Measurements from ENCODE around the gene FMR1.

FMR1 gene

DNA sequence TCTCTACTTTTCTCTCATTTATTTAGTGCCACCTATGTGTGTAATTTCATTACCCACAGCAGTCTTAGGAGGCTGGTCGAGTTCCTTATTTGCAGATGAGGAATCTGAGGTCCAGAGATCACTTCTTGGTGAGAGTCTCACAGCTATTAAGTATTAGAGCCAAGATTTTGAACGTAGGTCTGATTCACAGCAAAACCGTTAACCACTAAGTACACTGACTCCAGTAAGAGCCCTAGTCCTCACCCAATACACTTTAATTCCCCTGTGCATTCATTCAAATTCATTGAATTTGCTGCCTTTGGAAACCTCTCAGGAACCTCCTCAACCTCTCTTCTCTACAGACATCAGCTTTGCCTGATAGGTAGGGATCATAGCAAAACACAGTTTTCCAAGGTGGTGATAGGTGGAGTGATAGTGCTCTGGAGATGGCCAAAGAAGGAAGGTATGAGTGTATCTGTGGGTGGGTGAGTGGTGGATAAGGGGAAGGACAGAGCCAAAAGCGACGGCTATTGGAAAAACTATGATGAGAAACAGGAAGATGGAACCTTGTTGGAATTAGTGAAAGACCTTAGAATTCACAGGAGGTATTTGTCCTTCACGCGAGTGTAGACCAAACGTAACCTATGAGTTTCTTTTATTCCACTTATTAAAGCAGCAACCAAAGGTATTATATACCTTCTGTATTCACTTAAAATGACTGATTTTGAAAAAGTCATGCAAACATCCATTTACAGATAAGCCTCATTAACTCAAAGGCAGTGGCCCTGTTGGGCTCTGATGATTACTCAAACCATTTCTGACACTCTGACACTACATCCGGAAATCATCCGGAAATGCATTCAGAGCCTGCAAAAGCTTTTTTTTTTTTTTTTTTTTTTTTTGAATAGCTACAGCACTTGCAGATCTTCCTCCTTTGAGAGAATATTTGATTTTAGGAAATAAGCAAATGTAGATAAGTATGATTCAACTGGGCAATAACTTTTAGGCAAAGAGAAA is 6.3 kb downstream of the FMR1 start:
- no peak for DNase-seq

DNA sequence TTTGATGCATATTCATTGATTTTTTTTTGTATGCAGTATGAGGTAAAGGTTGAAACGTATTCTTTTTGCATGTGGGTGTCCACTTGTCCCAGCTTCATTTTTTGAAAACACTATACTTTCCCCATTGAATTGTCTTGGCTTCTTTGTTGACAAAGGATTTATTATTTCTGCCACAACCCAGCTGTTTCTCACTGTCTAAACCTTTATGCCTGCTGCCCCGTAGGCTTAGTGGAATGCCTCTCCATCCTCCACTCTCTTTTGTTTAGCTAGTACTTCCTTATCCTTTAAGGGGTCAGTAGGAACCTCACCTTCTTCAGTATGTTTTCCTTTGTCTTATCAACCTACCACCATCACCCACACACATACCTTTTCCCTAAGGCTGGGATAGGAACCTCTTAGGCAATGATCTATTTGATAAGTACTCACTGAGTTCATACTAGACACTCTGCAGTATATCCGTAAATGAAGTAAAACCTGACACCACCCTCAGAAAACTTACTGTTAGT is 8.5 kb downstream of the FMR1 start:
- DNase-seq: no peak

DNA sequence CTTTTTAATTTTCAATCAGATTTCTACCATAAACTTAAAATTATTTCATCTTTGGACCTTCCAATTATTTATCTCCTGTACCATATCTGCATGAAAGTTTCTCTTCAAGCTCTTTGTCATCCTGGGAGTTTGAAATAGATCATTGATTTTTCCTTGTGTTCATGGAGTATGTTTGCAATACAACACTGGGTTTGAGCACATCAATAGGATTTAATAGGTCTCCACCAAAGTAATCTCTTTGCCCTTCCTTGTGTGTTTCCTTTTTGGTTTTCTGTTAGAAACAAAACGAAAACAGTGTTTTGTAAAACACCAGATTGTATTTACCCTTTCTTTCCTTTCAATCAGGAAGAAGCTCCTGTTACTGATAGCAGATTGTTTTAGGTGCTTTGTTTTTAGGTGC is 11.9 kb downstream of the FMR1 start:
- no peak for DNase-seq

DNA sequence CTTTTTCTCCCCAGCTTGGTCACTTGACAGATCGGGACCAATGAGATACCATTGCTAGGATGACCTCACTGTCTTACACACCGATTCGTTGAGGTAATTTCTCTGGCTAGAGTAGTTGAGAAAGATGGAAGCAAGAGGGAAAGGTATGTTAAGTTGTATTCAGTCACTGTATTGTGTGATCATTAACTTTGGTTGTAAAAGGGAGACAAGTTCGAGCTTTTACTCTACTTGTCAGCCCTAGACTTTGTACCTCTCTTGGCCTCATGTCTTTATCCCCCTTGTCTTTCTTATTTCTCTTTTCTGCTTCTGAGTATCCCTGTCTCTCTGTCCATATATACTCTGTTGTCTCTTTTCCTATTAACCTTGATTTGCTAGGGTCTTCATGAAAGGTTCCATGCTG is 15.5 kb downstream of the FMR1 start:
- DNase-seq: no peak

DNA sequence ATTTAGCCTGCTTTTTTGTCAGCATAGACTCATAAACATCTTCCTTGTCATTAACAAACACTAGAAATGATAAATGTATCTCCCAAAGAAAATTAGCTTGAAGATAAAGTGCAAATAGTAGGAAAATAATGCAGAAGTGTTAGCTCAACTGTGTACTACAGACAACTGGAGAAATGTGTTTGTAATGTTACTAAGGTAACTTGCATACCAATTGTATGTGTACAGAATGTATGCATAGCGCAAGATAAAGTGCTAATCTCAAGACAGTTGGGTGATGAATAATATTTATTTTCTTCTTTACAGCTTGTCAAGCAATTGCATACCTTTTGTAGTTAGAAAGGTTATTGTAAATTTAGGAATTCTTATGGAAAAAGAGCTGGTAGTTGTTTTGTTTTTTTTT is 22.1 kb downstream of the FMR1 start:
- DNase-seq: no peak

DNA sequence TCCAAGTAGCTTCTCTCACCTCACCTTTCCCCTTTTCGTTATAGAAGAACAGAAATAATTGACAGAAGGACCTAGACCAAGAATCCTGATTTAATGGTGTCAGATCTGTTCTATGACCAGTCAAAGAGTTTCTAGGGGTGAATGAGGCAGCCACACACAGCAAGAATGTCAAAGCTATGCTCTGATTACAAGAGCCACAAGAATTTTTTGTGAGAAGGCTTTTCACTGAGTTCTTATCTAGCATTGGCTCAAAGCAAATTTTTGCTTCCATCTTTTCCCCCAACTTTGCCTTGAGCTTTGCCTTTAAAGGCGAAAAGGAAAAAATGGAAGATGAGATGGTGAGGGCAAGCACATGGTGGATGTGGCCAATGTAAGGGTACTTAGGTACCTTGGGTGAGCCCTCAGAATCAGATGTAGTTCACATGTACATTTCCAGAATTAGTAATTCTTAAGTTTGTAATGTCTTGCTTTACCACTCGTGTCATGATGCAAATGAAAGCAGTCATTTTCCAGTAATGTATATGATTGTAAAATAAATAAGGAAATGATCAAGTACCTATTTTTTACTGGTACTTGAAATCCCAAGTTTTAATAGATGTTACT is 23.5 kb downstream of the FMR1 start:
- no peak for DNase-seq

- no peak for DNase-seq
Observed at GRCh38 chrX:147945286-147945685, 33.6 kb downstream of the FMR1 start.

DNA sequence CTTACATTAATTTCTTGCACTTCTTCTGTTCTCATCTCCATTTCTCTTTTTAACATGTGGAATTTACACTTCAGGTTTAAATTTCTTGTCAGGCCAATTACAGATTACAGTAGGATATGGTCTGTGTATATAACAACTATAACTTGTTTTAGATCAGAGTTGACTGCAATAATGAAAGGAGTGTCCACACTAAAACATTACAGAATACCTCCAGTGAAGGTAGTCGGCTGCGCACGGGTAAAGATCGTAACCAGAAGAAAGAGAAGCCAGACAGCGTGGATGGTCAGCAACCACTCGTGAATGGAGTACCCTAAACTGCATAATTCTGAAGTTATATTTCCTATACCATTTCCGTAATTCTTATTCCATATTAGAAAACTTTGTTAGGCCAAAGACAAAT is 36.8 kb downstream of the FMR1 start:
- DNase-seq: no peak

GRCh38 chrX:147950352-147950751 is 38.6 kb downstream of the FMR1 start:
- DNase-seq: no peak

- no peak for DNase-seq
Observed at GRCh38 chrX:147953976-147954375, 42.3 kb downstream of the FMR1 start.

- DNase-seq: no peak
Observed at GRCh38 chrX:147957291-147957690, 45.6 kb downstream of the FMR1 start.

DNA sequence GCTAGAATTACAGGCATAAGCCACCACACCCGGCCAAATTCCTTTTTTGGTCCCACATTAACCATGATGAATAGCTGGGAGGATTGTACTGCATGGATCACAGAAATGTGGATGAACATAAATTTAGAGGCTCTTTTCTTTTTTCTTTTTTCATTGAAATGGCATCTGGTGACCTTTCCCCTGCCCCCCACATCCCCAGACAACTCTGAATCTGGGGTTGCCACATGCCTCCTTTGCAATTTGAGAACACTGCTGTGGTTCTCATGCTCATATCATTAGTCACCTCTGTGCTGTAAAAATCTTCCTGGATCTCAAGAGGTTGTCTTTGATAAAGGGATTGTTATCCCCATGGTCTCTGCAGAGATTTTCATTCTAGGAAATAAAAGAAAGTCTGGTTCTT is 46.6 kb downstream of the FMR1 start:
- DNase-seq: no peak

GRCh38 chrX:147960722-147961121 is 49.0 kb downstream of the FMR1 start:
- no peak for DNase-seq

GRCh38 chrX:147962476-147962875 is 50.8 kb downstream of the FMR1 start:
- no peak for DNase-seq

DNA sequence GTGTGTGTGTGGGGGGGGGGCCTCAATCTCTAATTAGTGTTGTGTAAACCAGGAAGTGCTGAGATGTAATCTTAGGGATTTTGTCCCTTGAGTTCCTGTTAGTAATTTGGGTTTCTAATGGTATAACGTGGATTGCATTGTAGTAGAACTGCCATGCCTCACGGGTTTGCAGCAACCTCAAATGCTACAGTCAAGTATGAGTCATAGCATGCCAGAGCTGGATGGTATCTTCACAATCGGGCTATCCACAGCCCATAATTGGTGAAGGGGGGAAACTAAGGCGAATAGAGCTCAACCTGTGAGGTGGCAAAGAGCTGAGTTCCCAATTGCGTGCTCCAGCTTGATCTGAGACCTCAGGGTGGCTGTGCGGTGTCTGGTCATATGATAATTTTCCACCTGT is 67.2 kb downstream of the FMR1 start:
- DNase-seq: no peak

DNA sequence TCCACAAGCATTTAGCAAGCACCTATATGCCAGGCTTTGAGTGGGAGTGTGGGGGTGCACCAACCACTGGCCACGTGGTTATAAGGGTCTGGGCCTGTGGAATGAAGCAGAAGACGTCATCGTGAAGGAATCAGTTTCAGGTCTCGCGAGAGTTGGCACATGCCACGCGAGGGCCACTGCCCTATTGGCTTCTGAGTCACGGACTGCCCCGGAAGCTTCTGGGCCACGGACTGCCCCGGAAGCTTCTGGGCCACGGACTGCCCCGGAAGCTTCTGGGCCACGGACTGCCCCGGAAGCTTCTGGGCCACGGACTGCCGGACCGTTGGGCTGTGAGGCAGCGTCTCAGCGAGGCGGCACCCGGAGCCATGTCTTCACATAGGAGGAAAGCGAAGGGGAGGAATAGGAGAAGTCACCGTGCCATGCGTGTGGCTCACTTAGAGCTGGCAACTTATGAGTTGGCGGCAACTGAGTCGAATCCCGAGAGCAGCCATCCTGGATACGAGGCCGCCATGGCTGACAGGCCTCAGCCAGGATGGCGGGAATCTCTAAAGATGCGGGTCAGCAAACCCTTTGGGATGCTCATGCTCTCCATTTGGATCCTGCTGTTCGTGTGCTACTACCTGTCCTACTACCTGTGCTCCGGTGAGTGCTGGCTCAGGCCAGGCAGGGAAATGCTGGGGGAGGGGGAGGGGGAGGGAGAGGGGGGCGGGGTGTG is 69.5 kb downstream of the FMR1 start, which contains the start of gene FMR1NB:
Gene FMR1NB, plus strand, starts transcription at position 300 of the 715 bp plus-strand sequence. Its CDS starts 66 bp downstream, at position 366.
- DNase-seq: no peak
